CD4-positive, alpha-beta T cell treated with Interleukin-15 for 1 hour (primary cell): ENCODE data around the gene TUFT1.
"Not testable (repeated sequence)": the region's sequence is repeated elsewhere in the genome, so short reads cannot be mapped to it uniquely, and the experiment has no call there.

Experiments used
- DNase-seq: peaks from one replicate; pipeline ENCODE4 v3.0.0-alpha.2; 2020

TUFT1 gene

GRCh38 chr1:151584278-151584677 lies 44.2 kb downstream of the TUFT1 start:
- DNase-seq, result no peak

DNA sequence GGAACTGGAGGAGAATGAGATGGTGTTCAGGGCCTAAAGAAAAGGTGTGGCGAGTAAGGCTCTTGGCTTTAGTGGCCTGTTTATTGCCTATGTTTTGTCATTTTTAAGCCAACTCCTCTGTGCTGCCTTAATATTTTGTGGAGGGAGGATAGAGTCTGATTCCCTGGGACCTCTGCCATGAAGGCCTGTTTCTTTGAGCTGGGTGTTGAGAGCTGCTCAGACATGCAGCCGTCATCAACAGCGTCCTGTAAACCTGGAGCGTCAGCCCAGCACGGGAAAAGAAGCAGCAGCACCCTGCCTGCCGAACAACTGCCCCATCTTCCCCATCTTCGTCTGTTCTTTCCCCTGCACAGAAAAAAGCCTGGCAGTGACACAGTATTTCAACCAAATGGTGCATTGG lies 44.7 kb downstream of the TUFT1 start:
- DNase-seq, result no peak

DNA sequence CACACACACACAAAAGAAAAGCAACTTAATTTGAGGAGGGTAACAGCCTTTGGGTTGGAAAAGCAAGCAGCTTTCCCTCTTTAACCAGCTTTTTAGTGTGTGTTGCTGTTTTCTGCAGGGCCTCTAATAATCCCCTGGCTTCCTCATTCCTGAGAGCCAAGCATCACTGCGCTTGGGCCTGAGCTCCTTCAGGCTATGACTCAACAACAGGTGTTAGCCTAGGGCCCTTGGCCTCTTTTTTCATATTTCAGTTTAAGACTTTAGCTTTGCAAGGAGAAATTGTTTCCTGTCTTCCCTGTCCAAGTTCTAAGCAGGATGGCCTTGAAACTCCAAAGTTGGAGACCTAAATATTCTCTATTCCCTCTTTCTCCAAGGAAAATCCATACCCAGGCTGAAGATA lies 45.5 kb downstream of the TUFT1 start:
- DNase-seq, result no peak

DNA sequence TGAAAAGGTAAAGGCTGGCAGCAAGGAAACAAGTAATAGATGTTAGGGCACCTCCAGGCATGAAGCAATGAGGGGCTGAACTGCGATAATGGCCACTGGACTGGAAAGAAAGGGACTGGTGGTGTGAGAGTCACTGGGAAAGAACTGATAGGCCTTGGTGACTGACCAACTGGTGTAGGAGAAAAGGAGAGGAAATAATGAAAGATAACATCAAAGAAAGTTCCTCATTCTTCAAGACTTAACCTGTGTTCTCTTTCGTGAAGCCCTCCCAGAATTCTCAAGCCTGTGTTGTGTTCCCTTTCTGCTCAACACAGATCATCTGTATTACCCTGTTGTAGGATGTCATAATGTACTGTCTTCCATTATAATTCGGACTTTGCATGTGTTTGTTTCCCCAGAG lies 50.9 kb downstream of the TUFT1 start:
- no peak for DNase-seq

GRCh38 chr1:151593730-151594129 lies 53.6 kb downstream of the TUFT1 start:
- no peak for DNase-seq

DNA sequence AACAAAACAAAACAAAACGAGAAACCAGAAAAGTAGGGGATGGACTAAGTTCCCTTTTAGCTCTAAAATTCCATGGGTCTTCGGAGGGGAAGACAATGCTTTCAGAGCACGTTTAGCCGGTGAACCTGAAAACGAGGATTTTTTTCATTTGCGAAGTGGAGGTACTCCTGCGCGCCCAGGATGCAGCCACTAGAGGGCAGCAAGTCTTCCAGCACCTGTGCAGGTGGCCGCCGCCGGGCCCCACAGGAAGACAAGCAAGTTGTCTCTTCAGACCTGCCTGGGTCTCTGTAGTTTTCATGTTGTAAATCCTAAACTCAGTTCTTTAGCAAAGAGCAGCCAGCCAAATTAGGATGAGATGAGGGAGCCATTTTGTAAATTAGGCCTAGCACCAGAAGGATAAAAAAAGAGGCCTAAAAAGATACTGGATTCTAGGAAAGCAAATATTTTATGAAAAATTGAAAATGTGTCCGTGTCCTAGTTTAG lies 54.1 kb downstream of the TUFT1 start:
- peak; percentile 83 for DNase-seq

GRCh38 chr1:151596166-151596953 lies 56.3 kb downstream of the TUFT1 start:
- no peak for DNase-seq

DNA sequence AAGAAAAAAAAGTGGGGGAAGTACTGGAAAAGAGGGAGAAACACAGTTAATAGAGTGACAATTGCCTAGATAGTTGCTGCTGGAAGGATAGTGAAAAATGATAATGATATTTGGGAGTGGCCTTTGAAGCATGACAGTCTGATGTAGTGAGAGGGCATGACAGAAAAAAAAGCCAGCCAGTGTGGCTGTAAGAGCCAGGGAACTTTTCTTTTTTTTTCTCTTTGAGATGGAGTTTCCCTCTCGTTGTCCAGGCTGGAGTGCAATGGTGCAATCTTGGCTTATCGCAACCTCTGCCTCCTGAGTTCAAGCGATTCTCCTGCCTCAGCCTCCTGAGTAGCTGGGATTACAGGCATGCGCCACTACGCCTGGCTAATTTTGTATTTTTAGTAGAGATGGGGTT lies 62.4 kb downstream of the TUFT1 start:
- not testable (repeated sequence) for DNase-seq

DNA sequence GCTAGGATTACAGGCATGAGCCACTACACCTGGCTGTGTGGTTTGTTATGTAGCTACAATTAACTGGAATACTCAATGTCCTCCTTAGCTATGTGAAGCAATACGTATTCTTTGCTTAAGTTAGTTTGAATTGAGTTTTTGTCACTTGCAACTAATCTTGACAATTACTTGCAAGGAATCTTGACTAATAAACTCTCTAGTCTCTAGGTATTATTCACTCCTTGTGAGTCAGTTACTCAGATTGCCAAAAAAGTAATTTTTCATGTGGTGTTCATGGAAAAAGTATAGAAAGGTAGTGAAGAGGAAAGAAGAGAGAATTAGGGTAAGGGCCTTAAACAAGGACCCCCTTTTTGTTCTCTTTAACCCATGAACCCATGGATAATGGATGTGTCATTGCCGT lies 64.2 kb downstream of the TUFT1 start:
- no peak for DNase-seq

- DNase-seq, result no peak
Measured at GRCh38 chr1:151606384-151606783, 66.3 kb downstream of the TUFT1 start.

GRCh38 chr1:151606857-151607256 lies 66.7 kb downstream of the TUFT1 start:
- DNase-seq, result no peak

DNA sequence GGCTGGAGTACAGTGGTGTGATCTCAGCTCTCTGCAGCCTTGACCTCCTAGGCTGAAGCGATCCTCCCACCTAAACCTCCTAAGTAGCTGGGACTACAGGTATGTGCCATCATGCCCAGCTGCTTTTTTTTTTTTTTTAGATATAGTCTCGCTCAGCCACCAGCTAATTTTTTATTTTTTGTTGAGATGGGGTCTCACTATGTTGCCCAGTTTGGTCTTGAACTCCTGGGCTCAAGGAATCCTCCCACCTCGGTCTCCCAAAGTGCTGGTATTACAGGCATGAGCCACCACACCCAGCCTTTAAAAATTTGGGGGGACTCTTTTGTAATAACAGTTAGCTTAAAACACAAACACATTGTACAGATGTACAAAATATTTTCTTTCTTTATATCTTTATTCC lies 70.0 kb downstream of the TUFT1 start:
- DNase-seq, result no peak

- DNase-seq, result peak; percentile 58
Measured at GRCh38 chr1:151611288-151611790, 71.2 kb downstream of the TUFT1 start.

DNA sequence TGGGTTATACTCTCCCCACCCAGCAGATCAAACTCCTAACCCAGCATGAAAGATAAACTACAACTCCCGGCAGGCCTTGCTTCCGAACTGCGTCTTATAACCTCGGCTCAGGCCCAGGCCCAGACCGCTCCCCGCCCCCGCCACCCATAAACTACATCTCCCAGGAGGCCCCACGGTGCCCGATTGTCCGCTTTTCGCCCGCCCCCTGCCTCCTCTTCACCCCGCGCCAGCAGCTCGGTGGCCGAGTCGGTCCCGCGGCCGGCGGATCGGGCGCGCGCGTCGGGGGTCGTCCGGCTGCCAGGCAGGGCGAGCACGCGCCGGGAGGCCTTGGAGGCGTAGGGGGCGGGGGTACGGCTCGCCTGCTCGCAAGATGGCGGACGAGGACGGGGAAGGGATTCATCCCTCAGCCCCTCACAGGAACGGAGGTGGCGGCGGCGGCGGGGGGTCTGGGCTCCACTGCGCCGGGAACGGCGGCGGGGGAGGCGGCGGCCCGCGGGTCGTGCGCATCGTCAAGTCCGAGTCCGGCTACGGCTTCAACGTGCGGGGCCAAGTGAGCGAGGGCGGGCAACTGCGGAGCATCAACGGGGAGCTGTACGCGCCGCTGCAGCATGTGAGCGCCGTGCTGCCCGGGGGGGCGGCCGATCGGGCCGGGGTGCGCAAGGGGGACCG lies 71.9 kb downstream of the TUFT1 start, which contains the start of gene SNX27:
SNX27 (plus strand) TSS at position 219 of the 669 bp plus-strand sequence; CDS start at position 371, 152 bp downstream.
- DNase-seq, result peak; percentile 89

DNA sequence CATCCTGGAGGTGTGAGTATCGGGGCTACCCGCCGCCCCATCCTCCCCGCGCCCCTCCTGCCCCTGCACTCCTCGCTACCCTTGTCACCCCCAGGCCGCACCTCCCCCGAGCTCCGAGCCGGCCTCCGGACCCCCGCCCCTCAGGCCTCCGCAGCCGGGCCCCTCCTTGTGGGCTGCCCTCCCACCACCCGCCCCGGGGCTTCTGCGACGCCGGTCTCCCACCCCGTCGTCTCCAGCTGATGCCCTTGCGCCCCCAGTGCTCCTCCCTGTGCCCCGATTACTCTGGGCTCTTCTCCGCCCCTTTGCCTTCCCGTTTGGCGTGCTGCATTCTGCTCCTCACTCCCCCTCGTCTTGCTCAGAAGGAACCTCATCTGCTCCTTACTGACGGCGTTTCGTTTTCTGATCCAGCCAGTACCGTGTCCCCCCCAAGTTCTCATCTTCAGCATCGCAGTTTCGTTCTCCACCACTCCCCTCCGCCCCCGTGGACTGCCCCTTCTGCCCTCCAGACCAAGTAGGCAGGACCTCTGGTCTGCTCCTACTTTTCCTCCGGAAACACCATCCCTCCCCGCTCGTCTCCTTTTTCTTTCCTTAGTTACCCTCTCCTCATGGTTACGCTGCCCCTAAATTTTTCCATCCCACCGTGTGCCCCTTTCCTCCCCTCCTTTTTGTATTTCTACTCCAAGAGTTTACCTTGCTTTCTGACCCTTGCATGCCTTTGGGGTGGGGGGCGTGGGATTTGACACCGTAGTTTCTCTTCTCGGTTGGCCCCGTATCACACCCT lies 72.6 kb downstream of the TUFT1 start:
- DNase-seq, result no peak

- DNase-seq, result no peak
Measured at GRCh38 chr1:151613282-151613780, 73.2 kb downstream of the TUFT1 start.

DNA sequence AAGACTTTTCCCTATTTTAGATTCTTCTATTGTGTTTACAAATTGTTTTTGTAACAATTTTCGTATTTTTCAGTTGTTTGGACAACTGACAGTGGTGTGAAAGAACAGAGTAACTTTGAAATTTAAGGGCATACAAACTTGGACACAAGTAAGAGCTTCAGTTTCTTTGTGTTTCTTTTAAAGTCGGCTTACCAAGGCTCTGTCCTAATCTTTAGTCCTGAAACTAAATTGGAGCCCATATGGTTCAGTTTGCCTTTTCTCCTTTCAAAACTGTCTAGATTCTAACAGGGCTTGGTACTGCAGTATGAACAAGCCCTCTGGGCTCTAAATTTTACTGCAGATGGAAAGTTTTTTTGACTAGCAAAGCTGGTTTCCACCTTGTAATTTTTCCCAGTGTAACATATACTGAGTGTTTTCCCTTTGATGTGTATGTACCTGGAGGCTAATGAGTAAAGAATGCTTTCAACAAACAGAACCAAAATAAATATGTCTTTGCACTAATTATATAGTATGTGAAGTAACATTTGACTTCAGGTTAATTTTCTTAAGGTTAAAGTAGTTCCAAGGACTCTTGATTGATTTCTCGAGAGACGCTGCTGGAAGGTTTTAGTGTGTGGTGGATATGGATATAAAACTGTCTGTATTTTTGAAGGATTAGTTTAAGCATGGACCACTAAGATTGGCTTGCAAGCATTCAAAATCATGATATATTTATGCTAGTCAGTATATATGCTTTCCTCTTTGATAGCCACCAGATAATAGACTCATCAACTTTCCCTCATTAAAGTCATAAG lies 75.8 kb downstream of the TUFT1 start:
- DNase-seq, result no peak

GRCh38 chr1:151616505-151616849 lies 76.4 kb downstream of the TUFT1 start:
- no peak for DNase-seq

DNA sequence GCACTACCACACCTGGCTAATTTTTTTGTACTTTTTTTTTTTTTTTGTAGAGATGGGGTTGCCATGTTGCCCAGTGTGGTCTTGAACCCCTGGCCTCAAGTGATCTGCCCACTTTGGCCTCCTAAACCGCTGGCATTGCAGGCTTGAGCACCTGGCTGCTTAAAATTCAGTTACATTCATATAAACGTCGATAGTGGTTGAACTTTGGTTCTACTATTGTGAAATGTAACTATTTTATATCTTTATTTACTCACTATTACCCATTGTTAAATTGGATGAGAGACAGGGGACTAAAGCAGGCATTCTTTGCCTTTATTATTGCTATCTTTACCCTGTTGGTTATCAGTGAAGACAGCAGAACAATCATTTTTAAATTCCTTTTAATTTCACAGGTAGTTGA lies 77.9 kb downstream of the TUFT1 start:
- no peak for DNase-seq

DNA sequence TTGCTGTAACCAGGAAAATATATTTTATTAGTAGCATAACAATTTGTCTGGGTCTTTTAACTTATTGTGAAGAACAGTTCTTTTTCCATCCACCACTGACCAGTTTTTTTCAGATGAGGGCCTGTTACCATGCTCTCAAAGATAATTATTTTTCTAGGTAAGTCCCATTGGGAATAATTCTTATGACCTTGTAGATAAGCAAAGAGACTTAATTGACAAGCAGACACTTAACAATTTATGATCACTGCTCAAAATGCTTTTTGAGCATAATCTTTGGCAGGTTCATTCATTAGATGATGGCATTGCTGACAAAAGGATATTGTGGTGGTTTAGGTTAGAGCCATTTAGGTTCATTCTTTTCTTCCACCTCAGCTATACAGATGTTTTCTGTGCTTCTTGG lies 78.4 kb downstream of the TUFT1 start:
- DNase-seq, result no peak

DNA sequence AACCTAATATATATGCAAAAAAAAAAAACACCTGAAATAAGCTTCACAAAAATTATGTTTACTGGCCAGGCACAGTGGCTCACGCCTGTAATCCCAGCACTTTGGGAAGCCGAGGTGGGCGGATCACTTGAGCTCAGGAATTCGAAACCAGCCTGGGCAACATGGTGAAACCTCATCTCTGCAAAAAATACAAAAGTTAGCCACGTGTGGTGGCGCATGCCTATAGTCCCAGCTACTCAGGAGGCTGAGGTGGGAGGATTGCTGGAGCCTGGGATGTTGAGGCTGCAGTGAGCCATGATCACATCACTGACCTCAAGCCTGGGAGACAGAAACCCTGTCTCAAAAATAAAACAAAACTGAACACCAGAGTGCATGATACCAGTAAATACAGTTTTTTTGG lies 78.9 kb downstream of the TUFT1 start:
- DNase-seq, result not testable (repeated sequence)

DNA sequence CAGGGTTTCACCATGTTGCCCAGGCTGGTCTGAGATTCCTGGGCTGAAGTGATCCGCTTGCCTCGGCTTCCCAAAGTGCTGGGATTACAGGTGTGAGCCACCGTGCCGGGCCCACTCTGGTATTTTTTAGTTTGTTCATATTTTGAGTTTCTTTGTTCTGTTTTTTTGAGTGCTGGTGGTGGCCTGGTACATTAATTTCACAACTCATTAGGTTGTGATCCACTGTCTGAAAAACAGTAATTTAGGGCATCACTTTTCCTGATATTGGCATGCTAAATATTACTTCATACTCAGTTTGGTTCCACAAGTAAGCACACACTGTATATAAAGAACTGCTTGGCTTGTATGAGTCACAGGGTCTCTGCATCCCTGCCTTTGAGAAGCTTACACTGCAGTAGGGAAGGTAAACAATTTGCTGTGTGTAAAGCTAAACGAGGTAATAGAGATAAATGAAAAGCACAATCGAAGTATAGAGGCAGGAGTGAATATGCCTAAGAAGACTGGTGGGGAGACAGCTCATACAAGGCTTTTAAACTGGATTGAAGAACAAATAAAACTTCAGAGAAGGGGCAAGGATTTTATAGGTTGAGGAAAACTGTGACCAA lies 79.5 kb downstream of the TUFT1 start:
- DNase-seq, result no peak
